HEK293 (cell line): ENCODE results near the gene CHPT1.

Source experiments
- CTCF ChIA-PET: fragments of 350-600 bp; formaldehyde crosslinking; extraction: SDS; loops from one replicate; lab custom pipeline; 2021; ENCODE audit warnings: antibody characterized with exemption; lab: Yijun Ruan, JAX
- POLR2A ChIA-PET: fragments of 300-600 bp; formaldehyde crosslinking; extraction: SDS; loops from one replicate; lab custom pipeline; 2020; ENCODE audit warnings: antibody characterized with exemption, inconsistent platforms; lab: Yijun Ruan, JAX
- H3K27ac ChIP-seq: fragments of 200-500 bp; sonication (Bioruptor generic); 2 replicates; pipeline ENCODE4 v1.5.1; 2014; ENCODE audit warnings: low read depth, low read length, control low read depth, inconsistent platforms; ENCODE audit errors: extremely low read depth
- H3K36me3 ChIP-seq, 2 experiments: fragments of 200-500 bp in 1 of 2; sonication (Bioruptor generic) in 1 of 2; 1 replicate in 1 of 2; 2 replicates in 1 of 2; pipeline ENCODE4 v1.5.1; 2014 to 2017; ENCODE audit warnings: inconsistent platforms in 2 of 2, low read length in 2 of 2; ENCODE audit not compliant: control insufficient read depth in 2 of 2, insufficient read depth in 1 of 2
- H3K4me1 ChIP-seq: fragments of 200-500 bp; sonication (Bioruptor generic); 2 replicates; pipeline ENCODE4 v1.5.1; 2014; ENCODE audit warnings: mild to moderate bottlenecking, low read length, inconsistent platforms; ENCODE audit not compliant: control insufficient read depth, insufficient read depth
- H3K4me3 ChIP-seq: 2 replicates; pipeline ENCODE4 v1.5.1; 2011; ENCODE audit warnings: low read depth, mild to moderate bottlenecking, control low read depth, low read length, moderate library complexity
- H3K9me3 ChIP-seq: fragments of 200-500 bp; sonication (Bioruptor generic); 2 replicates; pipeline ENCODE4 v1.5.1; 2014; ENCODE audit warnings: low read depth, low read length, inconsistent platforms; ENCODE audit not compliant: control insufficient read depth, insufficient read depth
- GLIS1 ChIP-seq: fragments of 450-650 bp; formaldehyde crosslinking; IDR thresholded peaks from 2 replicates; pipeline ENCODE4 v1.5.1; 2016; ENCODE audit warnings: missing biosample characterization, missing genetic modification characterization
- KLF7 ChIP-seq: fragments of 450-650 bp; formaldehyde crosslinking; IDR thresholded peaks from 2 replicates; pipeline ENCODE4 v1.5.1; 2016; ENCODE audit warnings: missing biosample characterization, missing genetic modification characterization, borderline replicate concordance
- SP2 ChIP-seq: fragments of 450-650 bp; formaldehyde crosslinking; IDR thresholded peaks from 2 replicates; pipeline ENCODE4 v1.5.1; 2016; ENCODE audit warnings: missing biosample characterization, missing genetic modification characterization
- TCF7L2 ChIP-seq: IDR thresholded peaks from 2 replicates; pipeline ENCODE4 v1.6.1; 2011; ENCODE audit warnings: low read depth, mild to moderate bottlenecking, inconsistent platforms, low read length, moderate library complexity, borderline replicate concordance
- ZBTB48 ChIP-seq: fragments of 450-650 bp; formaldehyde crosslinking; IDR thresholded peaks from 2 replicates; pipeline ENCODE4 v1.5.1; 2016; ENCODE audit warnings: missing biosample characterization, missing genetic modification characterization
- ZFHX2 ChIP-seq: fragments of 450-650 bp; formaldehyde crosslinking; conservative IDR thresholded peaks from 2 replicates; pipeline ENCODE4 v1.5.1; 2016; ENCODE audit warnings: missing biosample characterization, missing genetic modification characterization
- ZNF112 ChIP-seq: fragments of 450-650 bp; formaldehyde crosslinking; IDR thresholded peaks from 2 replicates; pipeline ENCODE4 v1.5.0; 2017; ENCODE audit warnings: missing biosample characterization, missing genetic modification characterization
- ZNF133 ChIP-seq: fragments of 450-650 bp; formaldehyde crosslinking; IDR thresholded peaks from 2 replicates; pipeline ENCODE4 v1.5.1; 2016; ENCODE audit warnings: missing biosample characterization, missing genetic modification characterization
- ZNF140 ChIP-seq: fragments of 450-650 bp; formaldehyde crosslinking; IDR thresholded peaks from 2 replicates; pipeline ENCODE4 v1.5.1; 2016; ENCODE audit warnings: missing biosample characterization, missing genetic modification characterization
- ZNF155 ChIP-seq: fragments of 450-650 bp; formaldehyde crosslinking; IDR thresholded peaks from 2 replicates; pipeline ENCODE4 v1.5.1; 2016; ENCODE audit warnings: missing biosample characterization, missing genetic modification characterization
- ZNF211 ChIP-seq: fragments of 450-650 bp; formaldehyde crosslinking; IDR thresholded peaks from 2 replicates; pipeline ENCODE4 v1.5.1; 2016; ENCODE audit warnings: low read depth, missing biosample characterization, missing genetic modification characterization
- ZNF292 ChIP-seq: fragments of 450-650 bp; formaldehyde crosslinking; IDR thresholded peaks from 2 replicates; pipeline ENCODE4 v1.5.1; 2016; ENCODE audit warnings: low read depth, missing biosample characterization, missing genetic modification characterization, borderline replicate concordance
- ZNF350 ChIP-seq: fragments of 450-650 bp; formaldehyde crosslinking; IDR thresholded peaks from 2 replicates; pipeline ENCODE4 v1.5.0; 2017; ENCODE audit warnings: missing biosample characterization, mild to moderate bottlenecking, missing genetic modification characterization
- ZNF366 ChIP-seq: fragments of 450-650 bp; formaldehyde crosslinking; conservative IDR thresholded peaks from 2 replicates; pipeline ENCODE4 v1.5.1; 2016; ENCODE audit warnings: missing biosample characterization, missing genetic modification characterization
- ZNF394 ChIP-seq: fragments of 450-650 bp; formaldehyde crosslinking; IDR thresholded peaks from 2 replicates; pipeline ENCODE4 v1.5.1; 2016; ENCODE audit warnings: missing biosample characterization, missing genetic modification characterization, mild to moderate bottlenecking, moderate library complexity, borderline replicate concordance
- ZNF530 ChIP-seq: fragments of 450-650 bp; formaldehyde crosslinking; IDR thresholded peaks from 2 replicates; pipeline ENCODE4 v1.5.1; 2016; ENCODE audit warnings: low read depth, missing biosample characterization, missing genetic modification characterization
- ZNF544 ChIP-seq: fragments of 450-650 bp; formaldehyde crosslinking; IDR thresholded peaks from 2 replicates; pipeline ENCODE4 v1.5.0; 2017; ENCODE audit warnings: missing biosample characterization, missing genetic modification characterization
- ZNF621 ChIP-seq: fragments of 450-650 bp; formaldehyde crosslinking; IDR thresholded peaks from 2 replicates; pipeline ENCODE4 v1.5.1; 2017; ENCODE audit warnings: missing biosample characterization, missing genetic modification characterization
- ZNF654 ChIP-seq: fragments of 450-650 bp; formaldehyde crosslinking; IDR thresholded peaks from 2 replicates; pipeline ENCODE4 v1.5.1; 2016; ENCODE audit warnings: low read depth, missing biosample characterization, missing genetic modification characterization
- ZNF664 ChIP-seq: fragments of 450-650 bp; formaldehyde crosslinking; IDR thresholded peaks from 2 replicates; pipeline ENCODE4 v1.5.1; 2016; ENCODE audit warnings: missing biosample characterization, missing genetic modification characterization
- ZNF768 ChIP-seq: fragments of 450-650 bp; formaldehyde crosslinking; IDR thresholded peaks from 2 replicates; pipeline ENCODE4 v1.5.1; 2018; ENCODE audit warnings: missing biosample characterization, mild to moderate bottlenecking, missing genetic modification characterization
- ZNF791 ChIP-seq: fragments of 450-650 bp; formaldehyde crosslinking; IDR thresholded peaks from 2 replicates; pipeline ENCODE4 v1.5.1; 2016; ENCODE audit warnings: missing biosample characterization, missing genetic modification characterization
- ZNF843 ChIP-seq: fragments of 450-650 bp; formaldehyde crosslinking; IDR thresholded peaks from 2 replicates; pipeline ENCODE4 v1.5.1; 2016; ENCODE audit warnings: missing biosample characterization, missing genetic modification characterization
- TF ChIP-seq, protein P1 (sequence below): fragments of 450-650 bp; formaldehyde crosslinking; IDR thresholded peaks from 2 replicates; pipeline ENCODE4 v1.5.1; 2016; ENCODE audit warnings: missing biosample characterization, missing genetic modification characterization
- TF ChIP-seq, protein P2 (sequence below): fragments of 450-650 bp; formaldehyde crosslinking; IDR thresholded peaks from 2 replicates; pipeline ENCODE4 v1.5.1; 2016; ENCODE audit warnings: missing biosample characterization, missing genetic modification characterization, borderline replicate concordance
- TF ChIP-seq, protein P3 (sequence below): fragments of 450-650 bp; formaldehyde crosslinking; IDR thresholded peaks from 2 replicates; pipeline ENCODE4 v1.5.1; 2016; ENCODE audit warnings: missing biosample characterization, missing genetic modification characterization

Gene CHPT1

DNA sequence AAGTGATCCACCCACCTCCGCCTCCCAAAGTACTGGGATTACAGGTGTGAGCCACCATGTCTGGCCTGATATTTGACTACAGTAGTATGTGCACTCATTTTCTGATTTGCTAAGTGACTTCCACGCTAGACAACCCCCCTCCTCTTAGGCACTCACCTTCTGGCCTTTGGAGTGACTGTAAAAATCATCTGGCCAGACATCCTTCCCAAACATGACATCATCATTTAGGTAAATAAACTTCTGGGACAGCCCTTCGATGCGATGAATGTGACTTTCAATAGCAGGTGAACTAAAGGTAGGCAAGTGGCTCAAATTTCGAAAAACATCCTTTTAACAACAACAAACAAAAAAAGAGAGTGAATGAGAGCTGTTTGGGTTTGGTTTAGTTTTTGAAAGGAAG, 72.4 kb downstream of the CHPT1 start (continued):
- TF ChIP-seq, protein P1, sequence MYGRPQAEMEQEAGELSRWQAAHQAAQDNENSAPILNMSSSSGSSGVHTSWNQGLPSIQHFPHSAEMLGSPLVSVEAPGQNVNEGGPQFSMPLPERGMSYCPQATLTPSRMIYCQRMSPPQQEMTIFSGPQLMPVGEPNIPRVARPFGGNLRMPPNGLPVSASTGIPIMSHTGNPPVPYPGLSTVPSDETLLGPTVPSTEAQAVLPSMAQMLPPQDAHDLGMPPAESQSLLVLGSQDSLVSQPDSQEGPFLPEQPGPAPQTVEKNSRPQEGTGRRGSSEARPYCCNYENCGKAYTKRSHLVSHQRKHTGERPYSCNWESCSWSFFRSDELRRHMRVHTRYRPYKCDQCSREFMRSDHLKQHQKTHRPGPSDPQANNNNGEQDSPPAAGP (tag by site-specific recombination) = no peak
- TF ChIP-seq ZNF768 (tag by site-specific recombination) (no peak), ZNF140 (no peak), ZFHX2 (tag by site-specific recombination) (no peak), ZNF112 (tag by site-specific recombination) (no peak), ZNF843 (tag by site-specific recombination) (no peak), ZNF621 (no peak), TCF7L2 (no peak), ZNF366 (tag by site-specific recombination) (peak; percentile 28; the same call in 1 of the 2 replicates), ZNF155 (tag by site-specific recombination) (no peak), KLF7 (tag by site-specific recombination) (no peak)
- TF ChIP-seq, protein P2, sequence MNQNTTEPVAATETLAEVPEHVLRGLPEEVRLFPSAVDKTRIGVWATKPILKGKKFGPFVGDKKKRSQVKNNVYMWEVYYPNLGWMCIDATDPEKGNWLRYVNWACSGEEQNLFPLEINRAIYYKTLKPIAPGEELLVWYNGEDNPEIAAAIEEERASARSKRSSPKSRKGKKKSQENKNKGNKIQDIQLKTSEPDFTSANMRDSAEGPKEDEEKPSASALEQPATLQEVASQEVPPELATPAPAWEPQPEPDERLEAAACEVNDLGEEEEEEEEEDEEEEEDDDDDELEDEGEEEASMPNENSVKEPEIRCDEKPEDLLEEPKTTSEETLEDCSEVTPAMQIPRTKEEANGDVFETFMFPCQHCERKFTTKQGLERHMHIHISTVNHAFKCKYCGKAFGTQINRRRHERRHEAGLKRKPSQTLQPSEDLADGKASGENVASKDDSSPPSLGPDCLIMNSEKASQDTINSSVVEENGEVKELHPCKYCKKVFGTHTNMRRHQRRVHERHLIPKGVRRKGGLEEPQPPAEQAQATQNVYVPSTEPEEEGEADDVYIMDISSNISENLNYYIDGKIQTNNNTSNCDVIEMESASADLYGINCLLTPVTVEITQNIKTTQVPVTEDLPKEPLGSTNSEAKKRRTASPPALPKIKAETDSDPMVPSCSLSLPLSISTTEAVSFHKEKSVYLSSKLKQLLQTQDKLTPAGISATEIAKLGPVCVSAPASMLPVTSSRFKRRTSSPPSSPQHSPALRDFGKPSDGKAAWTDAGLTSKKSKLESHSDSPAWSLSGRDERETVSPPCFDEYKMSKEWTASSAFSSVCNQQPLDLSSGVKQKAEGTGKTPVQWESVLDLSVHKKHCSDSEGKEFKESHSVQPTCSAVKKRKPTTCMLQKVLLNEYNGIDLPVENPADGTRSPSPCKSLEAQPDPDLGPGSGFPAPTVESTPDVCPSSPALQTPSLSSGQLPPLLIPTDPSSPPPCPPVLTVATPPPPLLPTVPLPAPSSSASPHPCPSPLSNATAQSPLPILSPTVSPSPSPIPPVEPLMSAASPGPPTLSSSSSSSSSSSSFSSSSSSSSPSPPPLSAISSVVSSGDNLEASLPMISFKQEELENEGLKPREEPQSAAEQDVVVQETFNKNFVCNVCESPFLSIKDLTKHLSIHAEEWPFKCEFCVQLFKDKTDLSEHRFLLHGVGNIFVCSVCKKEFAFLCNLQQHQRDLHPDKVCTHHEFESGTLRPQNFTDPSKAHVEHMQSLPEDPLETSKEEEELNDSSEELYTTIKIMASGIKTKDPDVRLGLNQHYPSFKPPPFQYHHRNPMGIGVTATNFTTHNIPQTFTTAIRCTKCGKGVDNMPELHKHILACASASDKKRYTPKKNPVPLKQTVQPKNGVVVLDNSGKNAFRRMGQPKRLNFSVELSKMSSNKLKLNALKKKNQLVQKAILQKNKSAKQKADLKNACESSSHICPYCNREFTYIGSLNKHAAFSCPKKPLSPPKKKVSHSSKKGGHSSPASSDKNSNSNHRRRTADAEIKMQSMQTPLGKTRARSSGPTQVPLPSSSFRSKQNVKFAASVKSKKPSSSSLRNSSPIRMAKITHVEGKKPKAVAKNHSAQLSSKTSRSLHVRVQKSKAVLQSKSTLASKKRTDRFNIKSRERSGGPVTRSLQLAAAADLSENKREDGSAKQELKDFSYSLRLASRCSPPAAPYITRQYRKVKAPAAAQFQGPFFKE (tag by site-specific recombination) = no peak

DNA sequence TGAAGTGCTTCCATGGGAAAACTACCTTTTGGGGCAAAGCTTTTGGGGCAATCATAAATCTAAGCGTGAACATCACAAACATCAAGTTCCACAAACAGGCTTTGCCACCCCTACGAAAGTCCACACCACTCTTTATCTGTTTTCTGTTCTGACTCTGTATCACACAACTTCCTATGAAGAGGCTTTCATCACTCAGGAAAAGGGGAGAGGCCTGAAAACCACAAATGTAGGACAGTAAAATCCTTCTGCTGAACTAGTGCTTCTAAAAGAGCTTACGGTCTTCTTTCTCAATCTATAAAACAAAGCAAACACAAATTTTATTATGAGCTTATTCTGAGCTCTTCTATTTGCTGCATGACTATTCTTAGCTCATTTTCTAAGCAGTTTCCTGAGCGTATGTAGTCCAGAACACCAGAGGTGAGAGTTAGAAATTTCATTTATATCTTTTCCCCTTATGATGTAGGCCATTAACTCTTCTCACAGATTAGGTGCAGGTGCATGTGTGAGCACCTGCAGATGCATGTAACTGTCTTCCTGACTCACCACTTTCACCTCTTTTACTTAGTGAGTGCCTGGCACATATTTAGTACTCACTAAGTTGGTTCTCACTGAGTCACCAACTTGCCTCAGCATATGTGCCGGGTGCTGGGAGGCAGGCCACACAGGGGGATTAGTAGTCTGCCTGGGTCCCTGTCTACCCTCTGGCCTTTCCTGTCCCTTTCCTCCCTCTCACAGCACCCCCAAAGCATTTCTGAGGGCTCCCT, 74.8 kb downstream of the CHPT1 start:
- TF ChIP-seq ZNF292 (tag by site-specific recombination) (no peak), GLIS1 (no peak), ZBTB48 (tag by site-specific recombination) (no peak), ZNF544 (tag by site-specific recombination) (no peak)
- CTCF ChIA-PET = interaction anchor here (0.6 to 2.7 kb wide), 12 partner anchors 12 to 357 kb away, joined by 3 to 50 read pairs (median 5); partner anchors contain the start of gene GNPTAB
- H3K27ac ChIP-seq = no peak overlapping the region

DNA sequence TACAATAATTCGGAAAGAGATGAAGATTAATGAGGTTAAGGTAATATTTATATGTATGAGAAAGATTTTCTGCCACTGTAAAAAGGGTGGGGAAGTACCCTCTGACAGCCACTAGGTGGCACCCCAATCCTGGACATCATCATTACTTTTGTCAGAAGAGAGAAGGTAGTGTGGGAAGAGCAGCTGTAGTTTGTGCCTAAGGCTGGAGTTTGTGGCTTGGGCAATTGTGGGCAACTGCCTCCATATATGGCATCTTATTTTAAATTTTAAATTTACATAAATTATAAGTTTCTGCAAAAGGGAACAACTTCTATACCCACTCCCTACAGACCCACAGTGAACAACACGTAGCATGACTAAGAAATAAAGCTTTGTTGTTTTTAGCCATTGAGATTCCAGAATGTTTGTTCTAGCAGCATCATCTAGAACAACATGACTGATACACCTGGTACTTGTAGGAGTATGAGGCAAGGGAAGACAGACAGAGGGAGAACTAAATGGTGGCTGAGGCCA, 76.3 kb downstream of the CHPT1 start:
- Histone ChIP-seq H3K9me3 (no peaks in the 10 kb centered on the region), H3K36me3 (peaks cover 4 to 13% of the 10 kb centered on the region in 2 experiments; a peak in 1 of 3 replicates), H3K27ac (no peak overlapping the region), H3K4me1 (no peaks in the 10 kb centered on the region), H3K4me3 (no peak overlapping the region)
- POLR2A ChIA-PET = no interaction called here
- CTCF ChIA-PET = interaction anchor here (0.6 to 2.7 kb wide), 30 partner anchors 8 to 1038 kb away, joined by 3 to 50 read pairs (median 4); partner anchors contain the start of gene GNPTAB
- TF ChIP-seq ZNF664 (tag by site-specific recombination) = no peak
- TF ChIP-seq, protein P3, sequence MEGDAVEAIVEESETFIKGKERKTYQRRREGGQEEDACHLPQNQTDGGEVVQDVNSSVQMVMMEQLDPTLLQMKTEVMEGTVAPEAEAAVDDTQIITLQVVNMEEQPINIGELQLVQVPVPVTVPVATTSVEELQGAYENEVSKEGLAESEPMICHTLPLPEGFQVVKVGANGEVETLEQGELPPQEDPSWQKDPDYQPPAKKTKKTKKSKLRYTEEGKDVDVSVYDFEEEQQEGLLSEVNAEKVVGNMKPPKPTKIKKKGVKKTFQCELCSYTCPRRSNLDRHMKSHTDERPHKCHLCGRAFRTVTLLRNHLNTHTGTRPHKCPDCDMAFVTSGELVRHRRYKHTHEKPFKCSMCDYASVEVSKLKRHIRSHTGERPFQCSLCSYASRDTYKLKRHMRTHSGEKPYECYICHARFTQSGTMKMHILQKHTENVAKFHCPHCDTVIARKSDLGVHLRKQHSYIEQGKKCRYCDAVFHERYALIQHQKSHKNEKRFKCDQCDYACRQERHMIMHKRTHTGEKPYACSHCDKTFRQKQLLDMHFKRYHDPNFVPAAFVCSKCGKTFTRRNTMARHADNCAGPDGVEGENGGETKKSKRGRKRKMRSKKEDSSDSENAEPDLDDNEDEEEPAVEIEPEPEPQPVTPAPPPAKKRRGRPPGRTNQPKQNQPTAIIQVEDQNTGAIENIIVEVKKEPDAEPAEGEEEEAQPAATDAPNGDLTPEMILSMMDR (tag by site-specific recombination) = peak; percentile 69
- TF ChIP-seq SP2 (tag by site-specific recombination) = no peak
- no peak for TF ChIP-seq ZNF133
- no peak for TF ChIP-seq ZNF530 (tag by site-specific recombination)
- TF ChIP-seq ZNF394 (tag by site-specific recombination) = no peak; the same call in 1 of the 2 replicates
- TF ChIP-seq ZNF654 (tag by site-specific recombination) = peak; percentile 96
- TF ChIP-seq ZNF791 (tag by site-specific recombination) = no peak
- no peak for TF ChIP-seq ZNF350 (tag by site-specific recombination)
- no peak for TF ChIP-seq ZNF211 (tag by site-specific recombination)

More for the DNA sequence above, 74.8 kb downstream of the CHPT1 start:
- Histone ChIP-seq H3K36me3 (peaks cover 9 to 18% of the 10 kb centered on the region in 2 experiments; a peak in 1 of 3 replicates), H3K4me1 (no peaks in the 10 kb centered on the region), H3K9me3 (no peaks in the 10 kb centered on the region), H3K4me3 (no peak overlapping the region)
- POLR2A ChIA-PET = no interaction called here
